HL-60/S4 treated with retinoic acid at 250 ng/mL for 4 days and 3 days (cell line): ENCODE data around the gene GUCD1.

ENCODE experiments used
- in situ Hi-C: fragments of 300-500 bp; cut with MboI; formaldehyde crosslinking; loops from 2 replicates; pipeline ENCODE4 v1.7.0; 2022; ENCODE audit warnings: low sequenced_read_pairs

The GUCD1 gene

GRCh38 chr22:24504956-24505736 is 49.8 kb downstream of the GUCD1 start:
- in situ Hi-C loops: no loop called here

DNA sequence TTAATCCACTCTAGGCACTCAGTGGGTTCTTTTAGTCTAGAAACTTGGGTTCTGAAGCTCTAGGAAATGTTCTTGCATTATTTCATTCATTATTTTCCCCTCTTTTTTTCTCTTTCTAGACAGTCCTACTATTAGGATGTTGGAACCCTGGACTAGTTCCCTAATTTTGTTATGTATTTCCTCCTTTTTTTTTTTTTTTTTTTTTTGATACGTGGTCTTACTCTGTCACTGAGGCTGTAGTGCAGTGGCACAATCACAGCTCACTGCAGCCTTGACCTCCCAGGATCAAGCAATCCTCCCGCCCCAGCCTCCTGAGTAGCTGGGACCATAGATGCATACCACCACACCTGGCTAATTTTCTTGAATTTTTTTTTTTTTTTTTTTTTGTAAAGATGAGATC is 50.4 kb downstream of the GUCD1 start:
- in situ Hi-C loops: no loop called here

- in situ Hi-C loops: no loop called here
Observed at GRCh38 chr22:24503843-24504338, 51.0 kb downstream of the GUCD1 start.

- in situ Hi-C loops: no loop called here
Observed at GRCh38 chr22:24503137-24503842, 51.6 kb downstream of the GUCD1 start.

- in situ Hi-C loops: no loop called here
Observed at GRCh38 chr22:24502541-24502940, 52.4 kb downstream of the GUCD1 start.

- in situ Hi-C loops: no loop called here
Observed at GRCh38 chr22:24502034-24502433, 52.9 kb downstream of the GUCD1 start.

DNA sequence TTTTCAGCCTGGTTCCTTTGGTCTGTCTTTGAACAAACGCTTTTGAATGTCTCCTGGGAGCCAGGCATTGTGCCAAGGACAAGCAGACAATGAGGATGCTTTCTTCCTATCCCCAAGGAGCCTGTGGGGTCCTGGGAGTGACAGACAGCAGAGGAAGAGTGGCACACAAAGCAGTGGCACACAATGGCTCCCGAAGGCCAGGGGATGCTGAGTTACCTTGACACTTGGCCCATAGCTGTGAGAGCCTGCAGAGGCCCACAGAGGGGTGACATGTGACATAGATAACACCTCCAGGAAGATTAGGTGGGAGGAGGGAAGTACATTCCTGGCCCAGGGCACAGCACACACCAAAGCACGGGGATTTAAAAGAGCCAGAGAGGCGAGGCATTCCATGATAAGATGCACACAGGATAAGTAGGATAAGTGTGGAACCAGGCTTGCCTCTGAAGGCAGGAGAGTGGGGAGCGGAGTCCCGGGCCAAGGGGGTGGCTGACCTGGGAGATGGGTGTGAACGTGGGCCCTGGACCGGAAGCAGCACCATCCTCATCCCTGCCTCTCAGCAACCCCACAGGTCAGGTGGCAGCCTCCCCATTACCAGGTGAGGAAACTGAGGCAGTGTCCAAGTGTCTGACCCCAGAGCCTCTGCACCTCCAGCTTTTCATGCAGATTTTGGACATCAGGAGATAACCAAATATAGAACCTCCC is 53.5 kb downstream of the GUCD1 start:
- in situ Hi-C loops: no loop called here

GRCh38 chr22:24500277-24500820 is 54.6 kb downstream of the GUCD1 start:
- in situ Hi-C loops: no loop called here

DNA sequence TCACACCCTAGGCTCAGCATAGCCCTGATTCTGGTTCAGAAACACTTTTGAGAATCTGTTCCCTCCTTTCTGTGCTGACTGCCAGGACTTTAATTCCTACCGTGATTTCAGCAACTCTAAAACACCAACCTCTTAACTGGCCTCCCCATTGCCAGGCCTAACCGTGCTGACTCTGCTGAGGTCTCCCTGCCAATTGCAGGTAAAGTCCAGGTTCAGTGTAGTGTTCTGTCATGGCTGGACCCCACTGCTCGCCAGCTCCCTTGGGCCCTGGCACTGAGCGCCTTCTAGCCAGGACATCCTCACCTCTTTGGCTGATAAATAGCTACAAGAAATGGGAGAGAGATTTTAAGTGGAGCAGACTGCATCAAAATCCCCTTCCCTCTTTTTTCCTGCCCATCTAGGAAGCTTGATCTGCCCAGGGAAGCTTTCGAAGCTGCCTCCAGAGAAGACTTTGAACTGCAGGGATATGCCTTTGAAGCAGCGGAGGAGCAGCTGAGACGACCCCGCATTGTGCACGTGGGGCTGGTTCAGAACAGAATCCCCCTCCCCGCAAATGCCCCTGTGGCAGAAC is 55.1 kb downstream of the GUCD1 start:
- in situ Hi-C loops: no loop called here

DNA sequence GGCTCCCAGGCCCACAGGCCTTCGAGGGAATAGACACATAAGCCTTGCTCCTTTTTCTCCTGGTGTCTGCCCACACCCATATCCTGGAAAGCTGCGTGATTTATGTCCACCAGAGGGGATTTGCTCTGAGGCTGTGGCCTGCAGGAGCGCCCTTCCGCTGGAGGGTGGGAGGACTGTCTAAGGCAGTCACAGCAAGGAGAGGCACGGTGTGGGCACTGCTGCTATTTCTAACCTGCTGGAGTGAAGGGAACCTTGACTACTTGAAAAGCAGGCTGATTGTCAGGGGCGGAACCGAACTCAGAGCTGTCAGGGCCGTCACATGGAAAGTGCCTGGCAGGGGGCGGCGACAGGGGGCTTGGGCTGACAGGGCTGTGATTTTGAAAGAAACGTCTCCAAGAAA is 56.1 kb downstream of the GUCD1 start:
- in situ Hi-C loops: no loop called here

DNA sequence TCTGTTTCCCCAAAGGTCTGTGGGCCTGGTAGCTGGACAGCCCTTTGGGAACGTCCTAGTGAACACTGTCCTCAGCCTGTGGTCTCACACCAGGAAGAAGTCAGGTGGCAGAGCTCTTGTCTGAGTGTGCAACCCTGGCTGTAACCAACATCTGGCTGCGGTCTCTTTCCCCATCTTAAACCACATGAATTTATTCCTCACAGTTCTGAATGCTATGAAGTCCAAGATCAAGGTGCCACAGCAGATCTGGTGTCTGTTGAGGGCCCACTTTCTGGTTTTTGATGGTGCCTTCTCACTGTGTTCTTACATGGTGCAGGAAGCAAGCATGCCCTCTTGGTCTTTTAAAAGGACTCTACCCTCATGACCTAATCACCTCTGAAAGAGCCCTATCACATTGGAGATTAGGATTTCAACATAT is 57.1 kb downstream of the GUCD1 start:
- in situ Hi-C loops: no loop called here

GRCh38 chr22:24496661-24497060 is 58.3 kb downstream of the GUCD1 start:
- in situ Hi-C loops: no loop called here

- in situ Hi-C loops: no loop called here
Observed at GRCh38 chr22:24496234-24496633, 58.7 kb downstream of the GUCD1 start.

GRCh38 chr22:24495365-24495675 is 59.6 kb downstream of the GUCD1 start:
- in situ Hi-C loops: no loop called here

DNA sequence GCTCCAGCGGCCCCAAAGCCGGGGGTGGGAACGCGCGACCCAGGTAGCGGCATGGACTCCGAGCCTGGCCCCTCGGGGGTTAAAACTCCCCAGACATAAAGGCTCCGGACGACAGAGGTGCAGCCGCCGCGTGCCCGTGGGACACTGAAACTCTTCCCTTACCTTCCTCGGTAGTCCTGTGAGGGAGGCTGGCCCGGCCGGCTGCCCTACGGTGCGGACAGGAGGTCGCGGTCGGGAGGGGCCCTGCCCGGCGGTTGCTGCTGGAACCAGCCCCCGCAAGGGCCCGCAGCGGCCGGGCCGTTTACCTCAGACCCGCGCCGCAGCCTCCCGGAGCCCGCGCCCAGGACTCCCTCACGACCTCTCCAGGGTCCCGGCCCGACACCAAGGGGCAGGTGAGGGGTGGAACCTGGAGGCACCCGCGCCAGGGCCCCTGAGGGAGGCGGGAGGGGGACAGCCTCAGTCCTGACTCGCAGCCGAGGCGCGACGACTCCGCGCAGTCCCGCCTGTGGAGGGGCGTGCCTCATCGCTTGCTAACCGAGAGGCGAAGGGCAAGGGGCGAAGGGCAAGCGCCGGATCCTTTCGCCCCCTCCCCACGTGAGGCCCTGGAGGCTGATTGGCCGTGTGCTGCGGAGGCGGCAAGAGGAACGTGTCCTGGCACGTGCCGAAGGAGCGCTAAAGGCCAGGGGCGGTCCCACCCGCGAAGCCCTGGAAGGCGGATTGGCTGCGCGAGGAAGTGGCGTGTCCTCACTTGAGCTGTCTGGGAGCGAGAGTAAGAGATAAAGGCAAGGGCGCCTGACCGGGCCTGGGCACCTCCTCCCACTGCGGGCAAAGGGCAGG is 60.2 kb downstream of the GUCD1 start, which contains the start of gene UPB1:
Gene UPB1, plus strand, starts transcription at position 805 of the 837 bp plus-strand sequence. CDS start 72 bp downstream, outside the sequence.
- in situ Hi-C loops: no loop called here

- in situ Hi-C loops: no loop called here
Observed at GRCh38 chr22:24494167-24494527, 60.8 kb downstream of the GUCD1 start.

DNA sequence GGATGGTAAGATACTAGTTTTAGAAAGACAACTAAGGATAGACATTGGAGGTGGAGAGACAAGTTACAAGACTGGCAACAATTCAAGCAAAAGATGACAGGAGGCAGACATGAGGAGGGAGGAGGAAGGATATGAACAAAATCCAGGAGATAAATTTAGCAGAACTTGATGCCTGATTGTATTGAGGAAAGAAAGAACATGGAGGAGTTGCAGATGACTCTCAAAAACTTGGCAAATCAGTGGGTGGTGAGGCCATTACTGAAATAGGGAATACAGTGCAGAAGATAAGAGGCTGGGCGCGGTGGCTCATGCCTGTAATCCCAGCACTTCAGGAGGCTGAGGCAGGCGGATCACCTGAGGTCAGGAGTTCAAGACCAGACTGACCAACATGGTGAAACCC is 62.5 kb downstream of the GUCD1 start:
- in situ Hi-C loops: no loop called here
